ENCODE results near the gene MECP2.
"Not testable (repeated sequence)": the region's sequence is repeated elsewhere in the genome, so short reads cannot be mapped to it uniquely, and the experiment has no call there.

MECP2 gene

DNA sequence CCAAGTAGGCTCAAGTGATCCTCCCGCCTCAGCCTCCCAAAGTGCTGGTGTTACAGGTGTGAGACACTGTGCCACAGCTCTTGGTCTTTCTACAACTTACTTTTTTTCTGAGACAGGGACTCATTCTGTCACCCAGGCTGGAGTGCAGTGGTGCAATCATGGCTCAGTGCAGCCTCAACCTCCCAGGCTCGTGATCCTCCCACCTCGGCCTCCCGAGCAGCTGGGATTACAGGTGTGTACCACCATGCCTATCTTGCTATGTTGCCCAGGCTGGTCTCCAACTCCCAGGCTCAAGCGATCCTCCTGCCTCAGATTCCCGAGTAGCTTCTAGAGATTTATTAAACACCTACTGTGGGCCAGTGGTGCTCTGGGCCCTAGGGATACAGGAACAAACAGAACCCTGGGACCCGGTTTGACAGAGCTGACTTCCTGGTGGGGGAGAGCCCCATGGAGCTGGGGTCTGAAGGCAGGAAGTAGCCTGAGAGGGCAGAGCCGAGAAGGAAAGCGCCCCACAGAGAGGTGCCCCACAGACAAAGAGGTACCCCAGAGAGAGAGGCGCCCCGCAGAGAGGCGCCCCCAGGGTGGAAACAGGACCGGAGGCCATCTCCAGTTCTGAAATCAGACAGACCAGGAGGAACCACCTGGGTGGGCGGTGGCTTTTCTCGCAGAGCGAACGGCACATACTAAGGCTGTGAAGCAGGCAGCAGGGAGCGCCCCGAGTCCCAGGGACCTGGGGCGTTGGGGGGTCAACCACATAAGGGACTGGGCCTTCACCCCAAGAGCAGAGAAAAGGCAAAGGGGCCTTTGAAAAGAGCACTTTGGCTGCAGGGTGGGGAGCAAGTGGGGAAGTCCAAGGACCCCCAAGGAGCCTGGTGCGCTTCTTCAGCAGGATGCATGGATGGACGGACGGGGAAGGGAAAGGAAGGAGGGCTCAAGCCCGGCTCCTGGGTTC lies 82.8 kb downstream of the MECP2 start:
- DNase-seq: no peak

DNA sequence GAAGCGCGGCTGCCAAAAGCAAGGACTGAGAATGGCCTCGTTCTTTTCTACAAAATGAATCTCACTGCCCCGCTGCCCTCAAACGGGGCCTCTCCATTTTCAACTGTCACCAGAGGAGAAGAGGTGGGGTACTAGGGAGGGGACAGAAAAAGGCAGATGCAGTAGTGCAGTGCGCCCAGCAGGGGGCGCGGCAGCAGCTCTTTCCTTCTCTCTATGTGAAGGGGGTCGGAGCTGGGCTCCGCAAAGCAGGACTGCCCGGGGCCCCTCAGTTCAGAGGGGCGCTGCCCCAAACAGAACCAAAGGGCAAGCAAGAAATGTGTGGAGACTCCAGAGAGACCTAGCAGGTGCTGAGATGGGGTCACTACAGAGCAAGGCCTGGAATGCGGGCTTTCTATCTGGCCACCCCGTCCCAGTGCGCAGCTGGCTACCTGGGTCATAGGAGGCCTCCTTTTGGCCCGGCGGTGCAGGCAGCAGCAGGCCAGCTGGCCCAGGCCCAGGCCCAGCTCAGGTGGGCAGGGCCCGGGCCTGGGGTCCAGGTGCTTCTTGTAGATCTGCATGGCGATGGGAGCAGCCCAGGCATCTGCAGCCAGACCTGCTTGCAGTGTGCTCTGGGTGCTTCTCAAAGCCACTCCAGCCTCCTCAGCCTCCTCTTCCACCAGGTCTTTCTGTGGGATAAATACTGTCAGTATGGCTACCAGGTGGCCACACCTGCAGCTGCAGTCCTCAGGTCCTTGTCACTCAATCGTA lies 83.7 kb downstream of the MECP2 start:
- no peak for DNase-seq

DNA sequence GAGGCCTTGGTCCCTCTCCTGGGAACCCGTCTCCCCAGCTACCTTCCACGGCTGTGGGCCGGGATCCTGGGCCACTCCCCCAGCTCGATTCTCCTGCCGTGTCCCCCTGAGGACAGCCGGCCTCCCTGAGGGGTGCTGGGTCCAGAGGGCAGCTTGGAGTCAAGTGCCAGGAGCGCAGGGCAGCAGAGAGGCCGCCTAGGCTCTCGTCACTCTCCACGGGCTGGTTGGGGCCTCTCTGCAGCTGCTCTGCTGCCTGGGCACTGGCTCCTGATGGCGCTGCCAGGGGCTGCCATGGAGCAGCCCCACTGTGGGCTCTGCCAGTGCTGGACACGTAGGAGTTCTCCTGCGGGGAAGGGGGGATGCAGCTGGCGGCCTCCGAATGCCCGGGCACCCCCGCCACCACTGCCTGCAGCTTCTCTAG lies 84.5 kb downstream of the MECP2 start:
- no peak for DNase-seq

DNA sequence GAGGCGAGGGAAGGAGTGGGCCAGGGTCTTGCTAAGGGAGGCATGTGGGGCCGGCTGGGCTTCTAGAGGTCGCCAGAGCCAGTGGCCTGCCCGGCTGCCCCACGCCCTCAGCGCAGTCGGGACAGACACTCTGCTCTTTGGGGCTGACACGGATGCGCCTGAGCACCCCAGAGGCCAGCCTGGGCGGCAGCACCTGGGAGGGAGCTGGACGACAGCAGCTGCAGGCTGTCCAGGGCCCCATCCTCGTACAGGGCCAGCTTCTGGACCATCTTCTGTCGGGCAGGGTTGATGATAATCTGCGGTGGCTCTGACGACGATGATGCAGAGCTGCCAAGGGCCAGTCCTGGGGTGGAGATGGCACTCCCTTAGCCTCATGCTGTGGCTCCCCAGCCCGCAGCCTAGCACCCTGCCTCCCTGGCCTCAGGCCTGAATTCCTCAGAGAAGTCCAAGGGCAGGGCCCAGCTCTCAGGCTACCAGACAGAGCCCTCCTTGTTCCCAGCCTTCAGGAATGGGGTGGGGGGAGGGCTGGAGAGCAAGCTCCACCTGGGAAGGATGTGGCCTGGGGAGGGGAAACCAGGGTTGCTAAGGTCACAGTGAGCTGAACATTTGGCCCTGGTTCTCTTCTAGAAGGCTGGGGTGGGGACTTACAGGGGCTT lies 85.1 kb downstream of the MECP2 start:
- no peak for DNase-seq

DNA sequence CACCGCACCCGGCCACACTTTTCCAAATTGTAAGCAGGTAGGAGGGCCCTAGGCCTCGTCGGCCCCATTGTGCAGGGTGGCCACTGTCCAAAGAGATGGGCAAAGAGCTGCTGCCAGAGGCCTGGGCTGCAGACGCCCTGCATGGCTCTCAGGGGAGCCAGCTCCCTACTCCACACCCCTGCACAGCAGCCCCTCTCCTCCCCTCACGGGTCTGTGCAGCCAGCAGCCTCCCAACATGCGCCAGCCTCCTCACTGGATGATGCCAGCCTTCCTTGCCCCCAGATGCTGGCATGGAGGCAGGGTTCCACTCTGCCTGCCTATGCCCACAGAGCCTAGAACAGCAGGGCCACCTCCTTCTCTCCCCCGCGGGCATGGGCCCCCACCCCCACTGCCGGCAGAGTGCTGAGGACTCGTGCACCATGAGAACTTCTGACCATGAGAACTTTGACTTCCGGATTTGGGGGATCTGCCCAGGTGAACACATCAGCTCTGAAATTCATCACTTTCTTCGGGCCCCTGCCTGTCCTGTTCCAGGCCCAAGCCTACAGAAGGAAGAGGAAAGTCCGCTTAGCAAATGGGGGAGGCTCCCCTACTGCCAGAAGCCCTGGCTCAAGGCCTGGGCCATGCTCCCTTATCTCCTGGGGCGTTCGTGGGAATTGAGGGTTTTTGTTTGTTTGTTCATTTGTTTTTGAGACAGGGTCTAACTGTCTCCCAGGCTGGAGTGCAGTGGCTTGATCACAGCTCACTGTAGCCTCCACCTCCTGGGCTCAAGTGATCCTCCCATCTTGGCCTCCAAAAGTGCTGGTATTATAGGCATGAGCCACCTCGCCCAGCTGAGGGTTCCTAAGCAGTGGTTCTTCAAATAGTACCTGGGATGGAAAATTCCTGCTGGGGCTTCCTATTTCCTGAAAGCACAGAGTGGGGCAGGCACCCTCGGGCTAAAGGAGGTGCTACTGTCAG lies 85.9 kb downstream of the MECP2 start:
- no peak for DNase-seq

DNA sequence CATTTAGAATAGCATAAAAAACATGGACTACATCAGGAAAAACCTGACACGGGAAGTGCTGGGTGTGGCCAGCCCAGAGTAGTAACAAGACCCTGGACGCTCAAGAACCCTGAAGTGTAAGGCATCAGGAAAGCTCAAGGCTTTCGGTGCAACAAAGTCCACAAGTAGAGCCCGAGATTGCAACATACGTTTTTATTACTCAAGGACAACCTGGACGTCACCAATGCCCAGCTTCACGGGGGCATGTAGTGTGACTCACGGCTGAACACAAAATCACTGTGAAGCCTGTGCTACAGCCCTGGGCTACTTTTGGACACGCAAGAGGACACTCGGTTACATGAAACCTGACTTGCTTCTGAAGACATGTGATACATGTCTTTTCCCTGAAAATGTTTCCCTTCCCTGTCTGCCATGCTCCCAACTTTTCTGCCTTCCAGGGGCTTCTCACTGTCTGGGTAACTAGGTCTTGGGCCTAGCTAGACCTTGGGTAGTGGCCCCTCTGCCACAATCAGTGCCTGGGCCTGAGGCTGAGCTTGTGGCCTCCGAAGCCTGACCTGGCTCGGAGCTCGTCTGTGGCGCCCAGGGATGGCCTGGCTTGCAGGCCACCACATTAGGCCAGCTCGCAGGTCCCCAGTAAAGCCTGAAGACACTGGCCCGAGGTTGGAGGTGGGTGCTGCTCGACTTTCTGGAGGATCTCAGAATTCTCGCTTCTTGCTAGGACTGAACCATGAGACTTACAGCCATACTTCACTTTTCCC lies 87.0 kb downstream of the MECP2 start:
- no peak for DNase-seq

DNA sequence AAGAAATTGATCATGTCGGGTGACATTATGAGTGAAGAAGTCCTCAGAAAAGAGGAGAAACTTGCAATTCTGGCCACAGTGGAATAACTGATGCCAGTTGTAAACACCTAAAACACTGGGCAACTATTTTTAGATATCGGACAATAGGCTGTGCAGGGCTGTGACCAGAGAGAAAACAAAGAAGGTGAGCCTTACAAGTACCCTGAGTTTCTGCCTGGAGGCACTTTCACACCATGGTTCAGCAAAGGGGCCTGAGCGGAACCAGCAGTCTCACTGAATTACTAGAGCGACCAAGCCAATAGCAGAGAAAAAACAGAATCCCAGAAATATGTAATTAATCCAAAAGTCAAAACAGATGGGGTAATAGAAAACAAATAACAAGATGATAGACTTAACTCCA lies 89.0 kb downstream of the MECP2 start:
- DNase-seq: no peak

DNA sequence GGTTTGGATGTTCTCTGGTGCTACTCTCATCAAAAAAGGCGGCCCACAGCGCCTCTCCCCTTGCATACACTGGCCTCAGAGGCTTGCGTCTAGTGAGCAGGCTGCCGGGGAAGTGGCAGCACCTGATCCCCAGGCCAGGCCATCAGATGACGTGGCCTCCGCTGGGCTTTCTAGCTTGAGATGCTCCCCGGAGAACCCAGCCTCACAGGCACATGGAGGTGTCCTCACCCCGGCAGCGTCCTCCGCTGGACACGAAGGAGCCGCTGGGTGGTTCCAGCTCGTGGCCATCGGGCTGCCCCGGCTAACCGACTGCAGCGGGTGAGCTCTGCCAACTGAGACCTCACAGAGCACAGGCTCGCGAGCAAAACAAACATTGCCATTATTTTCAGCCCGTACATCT lies 90.6 kb downstream of the MECP2 start:
- DNase-seq: no peak

DNA sequence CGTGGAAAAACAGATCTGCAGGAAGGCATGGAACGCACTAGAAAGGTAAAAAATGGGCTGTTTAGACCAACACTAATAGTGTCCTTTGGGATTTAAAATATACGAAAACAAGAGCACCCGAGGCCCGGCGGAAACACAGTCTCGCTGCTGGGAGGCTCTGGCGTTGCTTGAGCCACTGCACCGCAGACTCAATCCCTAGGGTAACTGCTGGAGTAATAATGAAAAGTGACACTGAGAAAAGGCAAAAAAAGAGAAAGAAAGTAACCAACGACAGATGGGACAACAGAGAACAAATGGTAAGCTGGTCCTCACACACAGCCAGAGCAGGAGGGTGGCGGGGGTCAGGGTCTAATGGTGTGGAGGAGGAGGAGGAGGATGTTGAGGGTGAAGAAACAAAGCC lies 93.2 kb downstream of the MECP2 start:
- no peak for DNase-seq

DNA sequence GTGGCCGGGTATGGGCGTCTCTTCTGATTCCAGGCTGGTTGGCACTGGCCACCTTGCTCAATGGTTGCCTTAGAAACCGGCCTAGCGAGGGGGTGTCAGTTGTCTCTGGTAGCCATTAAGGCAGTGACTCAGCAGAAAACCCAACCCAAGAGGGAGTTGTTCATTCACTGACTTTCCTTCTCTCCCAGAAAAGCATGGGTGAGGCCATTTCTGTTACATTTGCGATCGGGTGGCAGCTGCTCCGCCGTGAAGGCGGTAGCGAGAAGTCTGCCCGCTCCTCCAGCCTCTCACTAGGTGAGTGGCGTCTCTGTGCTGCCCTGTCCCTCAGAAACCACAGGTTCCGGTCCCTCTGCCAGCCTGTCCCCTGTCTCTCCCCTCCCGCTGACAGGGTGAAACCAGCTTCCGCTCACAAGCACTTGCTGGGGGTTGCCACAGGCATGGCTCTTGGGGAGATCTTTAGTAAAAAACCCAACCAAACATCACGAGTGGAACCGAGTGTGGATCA lies 95.2 kb downstream of the MECP2 start:
- no peak for DNase-seq

DNA sequence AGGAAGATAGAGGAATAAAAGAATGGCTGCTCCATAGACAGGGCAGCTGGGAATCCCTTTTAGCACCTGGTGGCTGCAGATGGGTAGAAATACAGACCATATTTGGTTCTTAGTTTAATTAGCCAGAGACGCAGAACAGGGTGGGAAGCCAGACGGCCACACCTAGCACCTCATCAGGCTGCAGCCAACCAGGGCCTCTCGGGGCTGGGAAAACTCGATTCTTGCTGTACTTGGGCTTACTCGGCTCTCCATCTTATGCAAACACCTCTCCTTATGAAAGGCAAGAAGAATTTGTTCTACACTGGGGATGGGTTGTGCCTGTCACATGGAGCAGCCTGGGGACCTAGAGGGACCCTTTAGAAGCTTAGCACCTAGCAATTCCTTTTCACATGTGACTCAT lies 97.5 kb downstream of the MECP2 start:
- no peak for DNase-seq

DNA sequence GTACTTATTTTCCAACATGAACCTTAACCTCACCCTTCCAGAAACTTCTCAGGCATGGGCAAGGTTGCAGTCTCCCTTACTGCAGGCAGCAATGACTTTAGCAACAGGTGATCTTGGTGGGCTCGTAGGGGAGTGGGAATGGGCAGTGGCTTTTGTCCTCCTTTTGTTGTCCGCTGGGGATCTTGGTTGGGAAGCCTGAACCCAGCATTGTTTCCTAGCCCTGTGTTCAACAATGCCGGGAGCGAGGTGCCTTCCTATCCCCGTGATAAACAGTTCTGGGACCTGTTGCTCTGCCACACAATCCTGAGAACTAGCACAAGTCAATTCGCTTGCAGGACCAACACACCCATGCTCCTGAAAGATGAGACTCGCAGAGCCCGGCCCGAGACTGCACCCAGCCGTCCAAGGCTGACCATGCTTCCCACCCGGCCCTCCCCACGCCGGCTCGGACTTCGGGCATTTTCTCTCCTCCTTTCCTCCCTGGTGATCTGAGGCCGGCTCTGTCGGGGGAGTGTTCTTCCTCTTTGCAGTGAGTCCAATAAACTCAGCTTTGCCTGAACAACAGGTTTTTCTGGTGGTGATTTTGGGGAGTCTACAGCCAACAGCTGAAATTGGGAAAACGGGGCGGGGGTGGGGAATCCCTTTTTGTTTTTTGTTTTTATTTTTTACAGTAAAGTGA lies 98.0 kb downstream of the MECP2 start:
- DNase-seq: no peak

DNA sequence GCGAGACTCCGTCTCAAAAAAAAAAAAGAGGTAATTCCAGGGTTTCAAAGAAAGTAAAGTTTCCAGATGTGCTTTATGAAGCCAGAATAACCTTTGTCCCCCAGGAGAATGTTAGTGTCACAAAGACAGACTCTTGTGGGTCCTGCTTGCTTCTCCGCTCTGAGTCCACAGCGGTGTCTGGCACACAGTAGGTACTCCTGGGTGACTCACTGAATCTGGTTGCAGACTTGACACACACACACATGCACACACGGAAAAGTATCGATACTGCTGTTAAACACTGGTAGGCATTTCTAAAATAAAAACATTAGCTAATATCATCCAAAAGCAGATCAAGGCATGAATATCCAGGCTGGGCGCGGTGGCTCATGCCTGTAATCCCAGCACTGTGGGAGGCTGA lies 102.0 kb downstream of the MECP2 start:
- DNase-seq: no peak

DNA sequence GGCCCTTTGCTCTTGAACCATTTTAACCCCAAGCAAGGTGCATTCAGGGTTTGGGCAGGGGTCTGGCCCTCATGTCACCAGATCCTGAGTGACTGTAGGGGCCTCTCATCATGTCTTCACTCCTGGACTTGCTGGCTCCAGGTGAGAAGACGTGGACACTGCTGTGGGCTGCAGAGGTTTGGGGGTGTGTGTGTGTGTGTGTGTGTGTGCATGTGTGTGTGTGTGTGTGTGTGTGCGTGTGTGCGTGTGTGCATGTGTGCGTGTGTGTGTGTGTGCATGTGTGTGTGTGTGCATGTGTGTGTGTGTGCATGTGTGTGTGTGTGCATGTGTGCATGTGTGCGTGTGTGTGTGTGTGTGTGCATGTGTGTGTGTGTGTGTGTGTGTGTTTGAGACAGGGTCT lies 103.1 kb downstream of the MECP2 start:
- not testable (repeated sequence) for DNase-seq

DNA sequence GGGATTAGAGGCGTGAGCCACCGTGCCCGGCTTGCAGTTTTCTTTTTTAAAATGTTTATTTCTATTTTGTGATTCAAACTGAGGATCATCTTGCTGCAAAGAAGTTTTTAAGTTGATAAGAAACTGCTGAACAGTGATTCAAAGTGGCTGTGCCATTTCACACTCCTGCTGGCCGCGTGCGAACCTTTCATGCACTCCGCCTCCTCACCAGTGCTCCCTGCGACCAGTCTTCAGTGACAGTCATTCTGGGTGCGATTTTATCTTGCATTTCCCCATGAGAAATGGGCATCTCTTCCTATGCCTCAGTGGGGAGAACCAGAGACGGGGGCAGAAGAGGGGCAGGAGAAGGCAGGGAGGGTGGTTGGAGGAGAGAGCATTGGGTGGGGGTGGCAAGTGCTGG lies 103.5 kb downstream of the MECP2 start:
- DNase-seq: no peak

DNA sequence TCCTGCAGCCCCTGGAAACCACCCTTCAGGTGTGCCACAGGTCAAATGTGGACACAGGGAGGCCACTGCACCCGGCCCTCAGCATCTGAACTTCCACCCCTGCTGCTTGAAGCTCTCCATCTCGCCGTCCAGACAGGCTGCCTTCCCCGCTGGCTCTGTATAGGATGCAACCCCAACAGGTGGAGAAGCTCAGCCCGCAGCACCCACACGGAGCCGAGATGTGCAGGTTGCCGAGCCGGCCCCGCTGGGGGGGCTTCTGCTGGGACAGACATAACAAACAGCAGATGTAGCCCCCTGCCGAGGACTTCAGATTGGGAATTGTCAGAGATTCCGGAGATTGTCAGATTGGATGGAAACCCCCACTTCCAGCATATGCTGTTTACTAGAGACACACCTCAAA lies 104.4 kb downstream of the MECP2 start:
- no peak for DNase-seq

DNA sequence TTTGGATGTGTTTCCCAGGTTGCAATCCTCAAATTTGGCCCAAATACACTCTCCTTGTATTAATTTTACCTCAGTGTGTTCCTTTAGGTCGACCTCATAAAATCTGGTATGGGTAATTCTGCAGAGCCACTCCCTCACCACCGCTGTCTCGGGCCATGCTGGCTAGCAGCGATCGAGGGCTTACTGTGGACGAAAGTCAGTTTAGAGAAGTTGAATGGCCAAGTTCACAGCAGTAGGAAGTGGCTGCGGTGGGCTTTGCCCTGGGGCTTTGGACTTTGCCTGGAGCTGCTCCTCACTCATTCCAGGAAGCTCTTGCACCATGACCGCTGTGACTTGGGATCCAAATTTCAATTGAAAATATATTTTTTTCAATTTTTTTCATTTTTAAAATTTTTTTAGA lies 105.3 kb downstream of the MECP2 start:
- DNase-seq: no peak

DNA sequence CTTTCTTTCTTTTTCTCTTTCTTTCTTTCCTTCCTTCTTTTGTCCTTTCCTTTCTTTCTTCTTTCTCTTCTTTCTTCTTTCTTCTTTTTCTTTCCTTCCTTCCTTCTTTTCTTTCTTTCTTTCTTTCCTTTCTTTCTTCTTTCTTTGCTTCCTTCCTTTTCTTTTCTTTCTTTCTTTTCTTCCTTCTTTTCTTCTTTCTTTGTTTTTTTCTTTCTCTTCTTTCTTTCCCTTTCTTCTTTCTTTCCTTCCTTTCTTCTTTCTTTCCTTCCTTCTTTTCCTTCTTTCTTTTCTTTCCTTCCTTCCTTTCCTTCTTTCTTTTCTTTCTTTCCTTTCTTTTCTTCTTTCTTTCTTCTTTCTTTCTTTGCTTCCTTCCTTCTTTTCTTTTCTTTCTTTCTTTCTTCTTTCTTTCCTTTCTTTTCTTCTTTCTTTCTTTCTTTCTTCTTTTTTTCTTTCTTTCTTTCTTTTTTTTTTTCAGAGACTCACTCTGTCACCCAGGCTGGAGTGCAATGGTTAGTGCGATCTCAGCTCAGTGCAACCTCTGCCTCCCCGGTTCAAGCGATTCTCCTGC lies 106.4 kb downstream of the MECP2 start:
- no peak for DNase-seq

DNA sequence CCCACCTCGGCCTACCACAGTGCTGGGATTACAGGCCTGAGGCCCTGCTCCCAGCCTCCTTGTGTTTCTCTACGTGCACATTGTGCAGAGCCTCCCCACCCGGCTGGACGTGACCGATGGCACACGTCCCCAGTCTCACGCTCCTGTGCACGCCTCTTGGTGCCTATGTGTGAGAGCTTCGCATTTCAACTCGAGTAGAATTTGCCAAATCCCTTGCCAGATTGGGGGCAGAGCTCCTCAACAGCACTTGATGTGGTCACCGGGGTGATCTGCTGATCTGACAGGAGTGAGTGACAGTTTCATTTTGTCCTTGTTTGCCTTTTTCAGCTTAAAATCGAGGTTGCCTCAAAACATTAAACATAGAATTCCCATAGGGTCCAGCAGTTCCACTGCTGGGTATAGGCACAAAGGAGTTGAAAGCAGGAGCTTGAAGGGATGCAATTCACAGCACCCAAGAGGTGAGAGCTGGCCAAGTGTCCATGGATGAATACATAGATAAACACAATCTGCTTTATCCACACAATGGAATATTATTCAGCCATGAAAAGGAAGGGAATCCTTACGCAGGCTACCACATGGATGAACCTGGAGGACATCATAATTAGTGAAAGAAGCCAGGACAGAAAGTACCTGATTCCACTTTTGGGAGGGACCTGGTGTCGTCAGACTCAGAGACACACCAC lies 107.4 kb downstream of the MECP2 start:
- no peak for DNase-seq

DNA sequence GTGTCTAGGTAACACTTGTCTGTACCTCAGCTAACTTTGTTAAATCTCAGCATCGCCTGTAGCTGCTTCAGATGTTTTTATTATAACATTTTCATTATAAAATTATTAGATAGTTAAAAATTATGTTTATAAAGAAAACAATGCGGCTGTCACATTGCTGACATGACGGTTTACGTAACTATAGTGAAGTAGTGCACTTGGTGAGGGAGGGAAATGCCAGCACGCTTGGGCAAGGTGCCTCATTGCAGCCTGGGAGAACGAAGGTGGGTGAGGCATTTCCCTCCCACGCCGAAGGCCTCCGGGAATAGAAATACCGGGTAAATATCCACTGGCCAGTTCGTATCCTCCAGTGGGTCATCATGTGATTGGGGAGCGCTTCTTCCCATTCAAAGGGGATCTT lies 109.0 kb downstream of the MECP2 start:
- no peak for DNase-seq
